ENCODE results near the gene ZP1. TPM values are rescaled to one million over a fixed set of nuclear protein-coding genes. Genes with fewer than 3 reads are reported as not detected.

Gene ZP1
- total RNA-seq, 1 experiment from 2014 or later = not detected

DNA sequence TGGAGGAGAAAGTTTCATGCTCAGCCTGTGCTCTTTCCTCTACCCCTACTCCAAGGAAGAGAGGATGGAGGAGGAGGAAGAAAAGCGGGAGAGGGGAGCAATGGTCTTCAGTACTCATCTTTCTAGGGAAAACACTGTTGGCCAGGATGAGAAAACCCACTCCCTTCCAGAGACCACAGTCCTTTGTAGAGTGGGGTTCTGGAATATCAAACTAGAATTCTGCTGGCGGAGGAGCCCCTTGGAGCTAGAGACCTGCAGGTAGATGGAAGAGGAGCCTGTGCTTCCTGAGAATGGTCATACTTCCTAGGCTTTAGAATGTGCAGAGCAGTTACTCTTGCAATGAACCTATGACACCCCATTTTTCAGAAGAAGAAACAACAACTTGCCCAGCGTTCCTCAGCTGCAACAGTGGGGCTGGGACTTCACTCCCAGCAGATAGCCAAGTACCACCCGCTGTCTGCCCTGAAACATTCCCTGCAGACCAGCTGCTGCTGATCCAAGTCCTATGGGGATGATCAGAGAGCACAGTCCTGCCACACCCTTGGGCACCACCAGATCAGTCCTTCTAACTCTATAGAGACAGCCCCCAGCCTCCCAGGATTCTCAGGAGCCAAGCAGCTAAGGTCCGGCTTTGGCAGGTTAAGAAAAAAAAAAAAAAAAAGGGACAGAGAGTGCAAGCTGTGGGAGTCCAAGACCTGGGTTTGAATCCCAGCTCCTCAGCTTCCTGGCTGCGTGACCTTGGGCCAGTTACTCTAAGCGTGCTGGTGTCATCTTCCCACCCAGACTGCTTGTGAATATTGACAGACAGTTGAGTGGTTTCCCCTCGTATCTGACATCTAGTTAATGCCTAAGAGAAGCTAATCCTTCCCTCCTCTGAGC is 12.3 kb upstream of the ZP1 start:
- DNase-seq (ENCODE audit: low spot score) (no peak), ATAC-seq (no peak)
- Mint-ChIP-seq H3K27me3 (ENCODE audit: low read depth) (peaks cover 13% of the 10 kb centered on the region), H3K27ac (no peak overlapping the region), H3K9me3 (no peaks in the 10 kb centered on the region), H3K36me3 (peaks cover 14% of the 10 kb centered on the region), H3K4me1 (peaks cover 10% of the 10 kb centered on the region), H3K4me3 (no peak overlapping the region)
- ChIA-PET CTCF (interaction anchor here (0.6 to 1.5 kb wide), 7 partner anchors 13 to 1318 kb away, joined by 3 to 6 read pairs (median 4); partner anchors contain the start of gene FTH1), POLR2A (no interaction called here)
- TF ChIP-seq JAZF1 (CRISPR knock-in tag; IDR thresholded peaks at IDR 0.05) (no peak), ELF4 (CRISPR knock-in tag; IDR thresholded peaks at IDR 0.05; ENCODE audit: low read depth) (no peak), ZBTB21 (CRISPR knock-in tag; IDR thresholded peaks at IDR 0.05; ENCODE audit: borderline replicate concordance) (no peak), CBFB (CRISPR knock-in tag; IDR thresholded peaks at IDR 0.05; ENCODE audit: low read depth) (no peak), NFATC4 (CRISPR knock-in tag; IDR thresholded peaks at IDR 0.05) (no peak), SMAD4 (CRISPR knock-in tag; IDR thresholded peaks at IDR 0.05) (no peak), FOXK1 (CRISPR knock-in tag; IDR thresholded peaks at IDR 0.05) (no peak), NR2C2 (CRISPR knock-in tag; IDR thresholded peaks at IDR 0.05) (no peak)
- TF ChIP-seq, protein P1, sequence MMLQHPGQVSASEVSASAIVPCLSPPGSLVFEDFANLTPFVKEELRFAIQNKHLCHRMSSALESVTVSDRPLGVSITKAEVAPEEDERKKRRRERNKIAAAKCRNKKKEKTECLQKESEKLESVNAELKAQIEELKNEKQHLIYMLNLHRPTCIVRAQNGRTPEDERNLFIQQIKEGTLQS (CRISPR knock-in tag; conservative IDR thresholded peaks at IDR 0.05) = no peak
- TF ChIP-seq, protein P2, sequence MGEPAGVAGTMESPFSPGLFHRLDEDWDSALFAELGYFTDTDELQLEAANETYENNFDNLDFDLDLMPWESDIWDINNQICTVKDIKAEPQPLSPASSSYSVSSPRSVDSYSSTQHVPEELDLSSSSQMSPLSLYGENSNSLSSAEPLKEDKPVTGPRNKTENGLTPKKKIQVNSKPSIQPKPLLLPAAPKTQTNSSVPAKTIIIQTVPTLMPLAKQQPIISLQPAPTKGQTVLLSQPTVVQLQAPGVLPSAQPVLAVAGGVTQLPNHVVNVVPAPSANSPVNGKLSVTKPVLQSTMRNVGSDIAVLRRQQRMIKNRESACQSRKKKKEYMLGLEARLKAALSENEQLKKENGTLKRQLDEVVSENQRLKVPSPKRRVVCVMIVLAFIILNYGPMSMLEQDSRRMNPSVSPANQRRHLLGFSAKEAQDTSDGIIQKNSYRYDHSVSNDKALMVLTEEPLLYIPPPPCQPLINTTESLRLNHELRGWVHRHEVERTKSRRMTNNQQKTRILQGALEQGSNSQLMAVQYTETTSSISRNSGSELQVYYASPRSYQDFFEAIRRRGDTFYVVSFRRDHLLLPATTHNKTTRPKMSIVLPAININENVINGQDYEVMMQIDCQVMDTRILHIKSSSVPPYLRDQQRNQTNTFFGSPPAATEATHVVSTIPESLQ (CRISPR knock-in tag; IDR thresholded peaks at IDR 0.05) = no peak
- TF ChIP-seq, protein P3, sequence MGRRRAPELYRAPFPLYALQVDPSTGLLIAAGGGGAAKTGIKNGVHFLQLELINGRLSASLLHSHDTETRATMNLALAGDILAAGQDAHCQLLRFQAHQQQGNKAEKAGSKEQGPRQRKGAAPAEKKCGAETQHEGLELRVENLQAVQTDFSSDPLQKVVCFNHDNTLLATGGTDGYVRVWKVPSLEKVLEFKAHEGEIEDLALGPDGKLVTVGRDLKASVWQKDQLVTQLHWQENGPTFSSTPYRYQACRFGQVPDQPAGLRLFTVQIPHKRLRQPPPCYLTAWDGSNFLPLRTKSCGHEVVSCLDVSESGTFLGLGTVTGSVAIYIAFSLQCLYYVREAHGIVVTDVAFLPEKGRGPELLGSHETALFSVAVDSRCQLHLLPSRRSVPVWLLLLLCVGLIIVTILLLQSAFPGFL (CRISPR knock-in tag; IDR thresholded peaks at IDR 0.05; ENCODE audit: borderline replicate concordance) = no peak
- TF ChIP-seq, protein P4, sequence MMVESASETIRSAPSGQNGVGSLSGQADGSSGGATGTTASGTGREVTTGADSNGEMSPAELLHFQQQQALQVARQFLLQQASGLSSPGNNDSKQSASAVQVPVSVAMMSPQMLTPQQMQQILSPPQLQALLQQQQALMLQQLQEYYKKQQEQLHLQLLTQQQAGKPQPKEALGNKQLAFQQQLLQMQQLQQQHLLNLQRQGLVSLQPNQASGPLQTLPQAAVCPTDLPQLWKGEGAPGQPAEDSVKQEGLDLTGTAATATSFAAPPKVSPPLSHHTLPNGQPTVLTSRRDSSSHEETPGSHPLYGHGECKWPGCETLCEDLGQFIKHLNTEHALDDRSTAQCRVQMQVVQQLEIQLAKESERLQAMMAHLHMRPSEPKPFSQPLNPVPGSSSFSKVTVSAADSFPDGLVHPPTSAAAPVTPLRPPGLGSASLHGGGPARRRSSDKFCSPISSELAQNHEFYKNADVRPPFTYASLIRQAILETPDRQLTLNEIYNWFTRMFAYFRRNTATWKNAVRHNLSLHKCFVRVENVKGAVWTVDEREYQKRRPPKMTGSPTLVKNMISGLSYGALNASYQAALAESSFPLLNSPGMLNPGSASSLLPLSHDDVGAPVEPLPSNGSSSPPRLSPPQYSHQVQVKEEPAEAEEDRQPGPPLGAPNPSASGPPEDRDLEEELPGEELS (CRISPR knock-in tag; IDR thresholded peaks at IDR 0.05) = no peak

DNA sequence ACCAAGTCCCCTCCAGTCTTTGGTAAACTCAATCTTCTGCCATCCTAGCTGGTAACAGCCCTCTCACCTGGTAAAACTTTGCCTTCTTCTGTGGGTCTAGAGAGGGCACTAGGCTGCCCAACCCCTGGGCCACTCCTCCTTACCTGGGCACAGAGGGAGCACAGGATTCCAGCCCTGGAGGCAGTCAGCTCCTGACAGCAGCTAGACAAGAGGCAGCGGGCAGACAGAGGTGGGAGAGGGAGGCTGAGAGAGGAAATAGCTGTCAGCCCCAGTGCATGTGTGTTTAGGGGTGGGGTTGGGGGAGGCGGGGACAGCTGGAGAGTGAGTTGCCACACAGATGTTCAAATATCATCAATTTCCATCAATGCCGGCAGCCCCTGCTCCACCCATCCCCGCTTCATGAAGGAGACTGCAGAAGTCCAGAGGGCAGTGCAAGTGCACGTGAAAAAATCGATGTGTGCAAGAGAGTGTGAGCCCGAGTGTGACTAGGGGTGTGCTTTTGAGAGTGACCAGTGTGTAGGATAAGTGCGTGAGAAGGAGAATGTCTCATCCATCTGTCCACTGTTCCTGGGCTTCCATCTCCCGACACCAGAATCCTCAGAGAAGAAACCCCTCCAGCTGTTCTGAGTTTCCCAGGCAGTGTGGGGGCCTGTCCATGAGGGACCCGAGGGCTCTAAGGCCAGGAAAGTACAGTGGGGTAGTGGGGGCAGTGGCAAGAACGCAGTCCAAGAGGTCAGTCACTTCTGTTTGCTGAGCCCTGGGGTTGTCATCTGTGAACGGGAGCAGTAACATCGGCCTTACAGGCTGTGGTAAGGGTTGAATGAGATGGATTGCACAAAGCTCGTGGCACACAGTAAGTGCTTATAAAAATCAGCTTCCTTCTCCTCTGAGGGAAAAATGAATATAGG is 11.4 kb upstream of the ZP1 start, which contains the start of gene PTGDR2:
Gene PTGDR2 (minus strand): TSS at position 225 of the 908 bp plus-strand sequence. CDS start 2,228 bp downstream, outside the sequence.
- H3K9me3 Mint-ChIP-seq = no peaks in the 10 kb centered on the region
- ATAC-seq (no peak), DNase-seq (ENCODE audit: low spot score) (no peak)
- H3K27me3 Mint-ChIP-seq (ENCODE audit: low read depth) = peaks cover 13% of the 10 kb centered on the region
- H3K4me3 Mint-ChIP-seq = no peak within 1 kb of the TSS
- H3K36me3 Mint-ChIP-seq = peaks cover 7% of the 10 kb centered on the region
- H3K27ac Mint-ChIP-seq = no peak within 1 kb of the TSS
- POLR2A ChIA-PET = no interaction called here
- CTCF ChIA-PET = interaction anchor here (0.7 to 1.5 kb wide), 6 partner anchors 12 to 80 kb away, joined by 3 to 6 read pairs (median 4); no protein-coding TSS in a partner anchor
- peaks cover 10% of the 10 kb centered on the region for H3K4me1 Mint-ChIP-seq
- TF ChIP-seq GTF2I (CRISPR knock-in tag; conservative IDR thresholded peaks at IDR 0.05) (no peak), SMAD4 (CRISPR knock-in tag; IDR thresholded peaks at IDR 0.05) (no peak), FOXP1 (CRISPR knock-in tag; IDR thresholded peaks at IDR 0.05; ENCODE audit: borderline replicate concordance) (no peak), RELA (CRISPR knock-in tag; IDR thresholded peaks at IDR 0.05; ENCODE audit: borderline replicate concordance) (no peak), KAT7 (CRISPR knock-in tag; IDR thresholded peaks at IDR 0.05; ENCODE audit: borderline replicate concordance) (no peak)
- TF ChIP-seq, protein P5, sequence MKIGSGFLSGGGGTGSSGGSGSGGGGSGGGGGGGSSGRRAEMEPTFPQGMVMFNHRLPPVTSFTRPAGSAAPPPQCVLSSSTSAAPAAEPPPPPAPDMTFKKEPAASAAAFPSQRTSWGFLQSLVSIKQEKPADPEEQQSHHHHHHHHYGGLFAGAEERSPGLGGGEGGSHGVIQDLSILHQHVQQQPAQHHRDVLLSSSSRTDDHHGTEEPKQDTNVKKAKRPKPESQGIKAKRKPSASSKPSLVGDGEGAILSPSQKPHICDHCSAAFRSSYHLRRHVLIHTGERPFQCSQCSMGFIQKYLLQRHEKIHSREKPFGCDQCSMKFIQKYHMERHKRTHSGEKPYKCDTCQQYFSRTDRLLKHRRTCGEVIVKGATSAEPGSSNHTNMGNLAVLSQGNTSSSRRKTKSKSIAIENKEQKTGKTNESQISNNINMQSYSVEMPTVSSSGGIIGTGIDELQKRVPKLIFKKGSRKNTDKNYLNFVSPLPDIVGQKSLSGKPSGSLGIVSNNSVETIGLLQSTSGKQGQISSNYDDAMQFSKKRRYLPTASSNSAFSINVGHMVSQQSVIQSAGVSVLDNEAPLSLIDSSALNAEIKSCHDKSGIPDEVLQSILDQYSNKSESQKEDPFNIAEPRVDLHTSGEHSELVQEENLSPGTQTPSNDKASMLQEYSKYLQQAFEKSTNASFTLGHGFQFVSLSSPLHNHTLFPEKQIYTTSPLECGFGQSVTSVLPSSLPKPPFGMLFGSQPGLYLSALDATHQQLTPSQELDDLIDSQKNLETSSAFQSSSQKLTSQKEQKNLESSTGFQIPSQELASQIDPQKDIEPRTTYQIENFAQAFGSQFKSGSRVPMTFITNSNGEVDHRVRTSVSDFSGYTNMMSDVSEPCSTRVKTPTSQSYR (CRISPR knock-in tag; IDR thresholded peaks at IDR 0.05) = no peak
- TF ChIP-seq, protein P6, sequence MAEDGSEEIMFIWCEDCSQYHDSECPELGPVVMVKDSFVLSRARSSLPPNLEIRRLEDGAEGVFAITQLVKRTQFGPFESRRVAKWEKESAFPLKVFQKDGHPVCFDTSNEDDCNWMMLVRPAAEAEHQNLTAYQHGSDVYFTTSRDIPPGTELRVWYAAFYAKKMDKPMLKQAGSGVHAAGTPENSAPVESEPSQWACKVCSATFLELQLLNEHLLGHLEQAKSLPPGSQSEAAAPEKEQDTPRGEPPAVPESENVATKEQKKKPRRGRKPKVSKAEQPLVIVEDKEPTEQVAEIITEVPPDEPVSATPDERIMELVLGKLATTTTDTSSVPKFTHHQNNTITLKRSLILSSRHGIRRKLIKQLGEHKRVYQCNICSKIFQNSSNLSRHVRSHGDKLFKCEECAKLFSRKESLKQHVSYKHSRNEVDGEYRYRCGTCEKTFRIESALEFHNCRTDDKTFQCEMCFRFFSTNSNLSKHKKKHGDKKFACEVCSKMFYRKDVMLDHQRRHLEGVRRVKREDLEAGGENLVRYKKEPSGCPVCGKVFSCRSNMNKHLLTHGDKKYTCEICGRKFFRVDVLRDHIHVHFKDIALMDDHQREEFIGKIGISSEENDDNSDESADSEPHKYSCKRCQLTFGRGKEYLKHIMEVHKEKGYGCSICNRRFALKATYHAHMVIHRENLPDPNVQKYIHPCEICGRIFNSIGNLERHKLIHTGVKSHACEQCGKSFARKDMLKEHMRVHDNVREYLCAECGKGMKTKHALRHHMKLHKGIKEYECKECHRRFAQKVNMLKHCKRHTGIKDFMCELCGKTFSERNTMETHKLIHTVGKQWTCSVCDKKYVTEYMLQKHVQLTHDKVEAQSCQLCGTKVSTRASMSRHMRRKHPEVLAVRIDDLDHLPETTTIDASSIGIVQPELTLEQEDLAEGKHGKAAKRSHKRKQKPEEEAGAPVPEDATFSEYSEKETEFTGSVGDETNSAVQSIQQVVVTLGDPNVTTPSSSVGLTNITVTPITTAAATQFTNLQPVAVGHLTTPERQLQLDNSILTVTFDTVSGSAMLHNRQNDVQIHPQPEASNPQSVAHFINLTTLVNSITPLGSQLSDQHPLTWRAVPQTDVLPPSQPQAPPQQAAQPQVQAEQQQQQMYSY (CRISPR knock-in tag; IDR thresholded peaks at IDR 0.05) = no peak
- TF ChIP-seq, protein P7, sequence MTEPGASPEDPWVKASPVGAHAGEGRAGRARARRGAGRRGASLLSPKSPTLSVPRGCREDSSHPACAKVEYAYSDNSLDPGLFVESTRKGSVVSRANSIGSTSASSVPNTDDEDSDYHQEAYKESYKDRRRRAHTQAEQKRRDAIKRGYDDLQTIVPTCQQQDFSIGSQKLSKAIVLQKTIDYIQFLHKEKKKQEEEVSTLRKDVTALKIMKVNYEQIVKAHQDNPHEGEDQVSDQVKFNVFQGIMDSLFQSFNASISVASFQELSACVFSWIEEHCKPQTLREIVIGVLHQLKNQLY (CRISPR knock-in tag; IDR thresholded peaks at IDR 0.05) = no peak
